Activated CD8-positive, alpha-beta memory T cell treated with anti-CD3 and anti-CD28 coated beads, Interleukin-2, amount 50 U/mL, for 24 hours (primary cell): ENCODE results near the gene SLC1A2.
A peak's percentile ranks its signal among the peaks of the same experiment; 100 is the strongest.
"Not testable (repeated sequence)": the region's sequence is repeated elsewhere in the genome, so short reads cannot be mapped to it uniquely, and the experiment has no call there.

Source experiments
- DNase-seq: peaks from one replicate; pipeline ENCODE4 v3.0.0-alpha.2; 2020; ENCODE audit errors: extremely low read depth

The SLC1A2 gene

GRCh38 chr11:35242412-35243242, 176.7 kb downstream of the SLC1A2 start:
- DNase-seq = no peak

GRCh38 chr11:35241531-35241930, 177.8 kb downstream of the SLC1A2 start:
- no peak for DNase-seq

- no peak for DNase-seq
These were observed 178.3 kb downstream of the SLC1A2 start for GRCh38 chr11:35241083-35241482.

GRCh38 chr11:35239471-35240075, 179.8 kb downstream of the SLC1A2 start:
- DNase-seq = no peak

GRCh38 chr11:35238882-35239281, 180.5 kb downstream of the SLC1A2 start:
- DNase-seq = no peak

GRCh38 chr11:35237860-35238715, 181.3 kb downstream of the SLC1A2 start:
- DNase-seq = peak; percentile 18

GRCh38 chr11:35237351-35237750, 182.0 kb downstream of the SLC1A2 start:
- no peak for DNase-seq

GRCh38 chr11:35236667-35237003, 182.7 kb downstream of the SLC1A2 start:
- DNase-seq = no peak

GRCh38 chr11:35235936-35236666, 183.3 kb downstream of the SLC1A2 start:
- peak; percentile 17 for DNase-seq

- DNase-seq = no peak
These were observed 183.9 kb downstream of the SLC1A2 start for GRCh38 chr11:35235498-35235897.

- no peak for DNase-seq
These were observed 184.2 kb downstream of the SLC1A2 start for GRCh38 chr11:35235157-35235468.

- DNase-seq = no peak
These were observed 184.8 kb downstream of the SLC1A2 start for GRCh38 chr11:35234460-35235156.

- no peak for DNase-seq
These were observed 185.8 kb downstream of the SLC1A2 start for GRCh38 chr11:35233518-35233917.

- DNase-seq = no peak
These were observed 186.4 kb downstream of the SLC1A2 start for GRCh38 chr11:35232891-35233330.

- DNase-seq = no peak
These were observed 188.1 kb downstream of the SLC1A2 start for GRCh38 chr11:35231076-35231860.

- DNase-seq = no peak
These were observed 189.0 kb downstream of the SLC1A2 start for GRCh38 chr11:35230388-35230787.

- no peak for DNase-seq
These were observed 191.0 kb downstream of the SLC1A2 start for GRCh38 chr11:35228328-35228725.

GRCh38 chr11:35227576-35228327, 191.6 kb downstream of the SLC1A2 start:
- no peak for DNase-seq

GRCh38 chr11:35226756-35227155, 192.6 kb downstream of the SLC1A2 start:
- DNase-seq = not testable (repeated sequence)
